ENCODE data around the gene QKI.

QKI gene

GRCh38 chr6:163579111-163579879 lies 164.8 kb downstream of the QKI start:
- H3K27ac ChIP-seq: no peak overlapping the region
- no peak overlapping the region for H3K4me3 ChIP-seq
- TF ChIP-seq CTCF (IDR thresholded peaks at IDR 0.05): no peak
- DNase-seq: no peak
- peaks cover 0 to 8% (median 5%) of the 10 kb centered on the region in 3 donors for H3K36me3 ChIP-seq
- H3K9me3 ChIP-seq: no peaks in the 10 kb centered on the region
- H3K27me3 ChIP-seq: no peaks in the 10 kb centered on the region
- intact Hi-C loops (cut with DNase I; ENCODE audit: low total_unique reads): no loop called here
- H3K4me1 ChIP-seq: peaks cover 0 to 9% (median 3%) of the 10 kb centered on the region in 4 donors

DNA sequence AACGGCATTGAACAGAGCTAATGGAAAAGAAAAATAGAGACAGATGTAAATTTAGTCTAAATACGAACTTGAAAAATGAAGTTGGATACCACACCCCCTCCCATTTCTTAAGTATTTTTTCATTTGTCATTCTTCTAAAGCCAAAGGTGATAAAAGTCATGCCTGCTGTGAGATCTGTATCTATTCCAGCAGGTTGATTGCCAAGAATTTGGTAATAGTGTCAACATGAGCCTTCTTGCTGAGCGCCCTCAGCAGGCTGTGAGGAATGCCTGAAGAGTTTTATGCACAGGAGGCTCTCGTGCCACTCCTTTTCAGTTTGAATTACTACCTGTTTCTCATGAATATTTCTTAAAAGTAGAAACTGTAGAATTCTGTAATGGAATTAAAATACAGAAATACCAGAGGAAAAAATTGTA lies 165.4 kb downstream of the QKI start:
- DNase-seq: no peak
- Histone ChIP-seq H3K27me3 (no peaks in the 10 kb centered on the region), H3K27ac (no peak overlapping the region), H3K4me1 (peaks cover 0 to 9% (median 3%) of the 10 kb centered on the region in 4 donors), H3K9me3 (no peaks in the 10 kb centered on the region), H3K4me3 (no peak overlapping the region), H3K36me3 (peaks cover 0 to 5% (median 3%) of the 10 kb centered on the region in 3 donors)
- no peak for TF ChIP-seq CTCF (IDR thresholded peaks at IDR 0.05)
- intact Hi-C loops (cut with DNase I; ENCODE audit: low total_unique reads): no loop called here

GRCh38 chr6:163580311-163581030 lies 166.0 kb downstream of the QKI start:
- intact Hi-C loops (cut with DNase I; ENCODE audit: low total_unique reads): no loop called here
- peaks cover 0 to 12% (median 4%) of the 10 kb centered on the region in 4 donors for H3K4me1 ChIP-seq
- no peak overlapping the region for H3K27ac ChIP-seq
- no peaks in the 10 kb centered on the region for H3K9me3 ChIP-seq
- H3K4me3 ChIP-seq: no peak overlapping the region
- no peak for DNase-seq
- TF ChIP-seq CTCF (IDR thresholded peaks at IDR 0.05): no peak
- peaks cover 0 to 2% (median 0%) of the 10 kb centered on the region in 3 donors for H3K36me3 ChIP-seq
- no peaks in the 10 kb centered on the region for H3K27me3 ChIP-seq

GRCh38 chr6:163583558-163583957 lies 169.0 kb downstream of the QKI start:
- no peak overlapping the region for H3K27ac ChIP-seq
- no peak overlapping the region for H3K4me3 ChIP-seq
- H3K36me3 ChIP-seq: no peaks in the 10 kb centered on the region
- no peak for DNase-seq
- no peaks in the 10 kb centered on the region for H3K27me3 ChIP-seq
- no peaks in the 10 kb centered on the region for H3K9me3 ChIP-seq
- H3K4me1 ChIP-seq: peaks cover 0 to 23% (median 8%) of the 10 kb centered on the region in 4 donors
- no peak for TF ChIP-seq CTCF (IDR thresholded peaks at IDR 0.05)
- intact Hi-C loops (cut with DNase I; ENCODE audit: low total_unique reads): no loop called here

DNA sequence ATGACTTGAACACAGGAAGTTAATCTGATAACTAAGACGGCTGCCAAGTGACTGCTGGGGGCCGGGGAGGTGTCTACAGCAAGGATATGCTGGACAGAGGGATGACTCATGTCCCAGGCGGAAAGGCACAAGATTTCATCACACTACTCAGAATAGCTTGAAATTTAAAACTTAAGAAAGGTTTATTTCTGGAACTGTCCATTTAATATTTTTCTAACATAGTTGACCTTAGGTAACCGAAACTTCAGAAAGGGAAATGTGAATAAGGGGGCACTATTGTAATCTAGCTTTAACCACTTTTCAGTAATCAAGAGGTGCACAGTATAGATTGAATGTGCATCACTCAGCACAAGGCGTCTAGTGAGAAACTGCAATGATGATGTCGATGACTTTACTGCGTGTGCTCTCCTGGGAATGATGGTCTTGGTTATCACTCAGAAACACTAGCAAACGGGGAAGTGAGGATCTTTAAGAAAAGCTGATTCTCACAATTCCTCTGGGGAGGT lies 171.5 kb downstream of the QKI start:
- peak; percentile 77 to 78 for DNase-seq
- H3K27ac ChIP-seq: no peak overlapping the region
- peak overlapping the region in 1 of 2 donors; percentile 1 for H3K4me3 ChIP-seq
- TF ChIP-seq CTCF (IDR thresholded peaks at IDR 0.05): no peak
- H3K4me1 ChIP-seq: peaks cover 0 to 15% (median 4%) of the 10 kb centered on the region in 4 donors
- intact Hi-C loops (cut with DNase I; ENCODE audit: low total_unique reads): no loop called here
- no peaks in the 10 kb centered on the region for H3K9me3 ChIP-seq
- H3K36me3 ChIP-seq: no peaks in the 10 kb centered on the region
- no peaks in the 10 kb centered on the region for H3K27me3 ChIP-seq

All from tibial artery (tissue), 4 donors.